GM23338 (cell line): ENCODE results near the gene SYNE1. TPM values are rescaled to one million over a fixed set of nuclear protein-coding genes. Genes with fewer than 3 reads are reported as not detected.

Source experiments
- ATAC-seq: fragments of 200-7000 bp; cut with Tn5 transposase; 3 replicates; pipeline ENCODE4 v1.9.1; 2020
- DNase-seq: peaks from one replicate; pipeline ENCODE4 v3.0.0-alpha.2; 2015; ENCODE audit warnings: low spot score
- H2AFZ ChIP-seq: fragments of 200-600 bp; sonication (generic); 2 replicates; pipeline ENCODE4 v1.8.0; 2016; ENCODE audit warnings: antibody characterized with exemption, mild to moderate bottlenecking, moderate library complexity
- H3F3A ChIP-seq: fragments of 200-600 bp; sonication (generic); replicated peaks from 2 replicates; pipeline ENCODE4 v1.8.0; 2017; ENCODE audit warnings: antibody characterized with exemption, mixed run types, low read depth
- H3K27ac ChIP-seq: fragments of 200-600 bp; sonication (generic); 2 replicates; pipeline ENCODE4 v1.6.1; 2016; ENCODE audit warnings: low read depth
- H3K27me3 ChIP-seq: fragments of 200-600 bp; sonication (generic); 2 replicates; pipeline ENCODE4 v1.8.0; 2016; ENCODE audit warnings: mild to moderate bottlenecking, mixed run types, moderate library complexity; ENCODE audit not compliant: insufficient read depth
- H3K36me3 ChIP-seq: fragments of 200-600 bp; sonication (generic); 2 replicates; pipeline ENCODE4 v1.8.0; 2016; ENCODE audit warnings: mild to moderate bottlenecking; ENCODE audit not compliant: insufficient read depth
- H3K4me1 ChIP-seq: fragments of 200-600 bp; sonication (generic); 2 replicates; pipeline ENCODE4 v1.8.0; 2016; ENCODE audit warnings: mild to moderate bottlenecking, moderate library complexity; ENCODE audit not compliant: insufficient read depth
- H3K4me2 ChIP-seq: fragments of 200-600 bp; sonication (generic); 2 replicates; pipeline ENCODE4 v1.7.1; 2017; ENCODE audit warnings: mixed run types
- H3K4me3 ChIP-seq: fragments of 200-600 bp; sonication (generic); 2 replicates; pipeline ENCODE4 v1.6.1; 2016; ENCODE audit warnings: mixed run types
- H3K79me2 ChIP-seq: fragments of 200-600 bp; sonication (generic); replicated peaks from 2 replicates; pipeline ENCODE4 v1.8.0; 2017; ENCODE audit warnings: mild to moderate bottlenecking; ENCODE audit not compliant: insufficient read depth
- H3K9me2 ChIP-seq: fragments of 200-600 bp; sonication (generic); 2 replicates; pipeline ENCODE4 v1.8.0; 2017; ENCODE audit not compliant: insufficient read depth
- H4K20me1 ChIP-seq: fragments of 200-600 bp; sonication (generic); replicated peaks from 2 replicates; pipeline ENCODE4 v1.8.0; 2017; ENCODE audit warnings: mild to moderate bottlenecking; ENCODE audit not compliant: insufficient read depth
- H3K27ac Mint-ChIP-seq: 2 replicates; pipeline ENCODE4 v1.8.0; 2020; ENCODE audit warnings: inconsistent platforms, mild to moderate bottlenecking, moderate library complexity, mixed read lengths
- H3K27me3 Mint-ChIP-seq: 3 replicates; pipeline ENCODE4 v1.8.0; 2022; ENCODE audit warnings: low read depth, mild to moderate bottlenecking, moderate library complexity, mixed read lengths, inconsistent platforms; ENCODE audit not compliant: insufficient read depth, poor library complexity
- H3K36me3 Mint-ChIP-seq: 3 replicates; pipeline ENCODE4 v1.8.0; 2021; ENCODE audit warnings: low read depth, mild to moderate bottlenecking, inconsistent platforms, moderate library complexity, mixed read lengths
- H3K4me1 Mint-ChIP-seq: 3 replicates; pipeline ENCODE4 v1.8.0; 2020; ENCODE audit warnings: mild to moderate bottlenecking, inconsistent platforms, mixed read lengths
- H3K4me3 Mint-ChIP-seq: 3 replicates; pipeline ENCODE4 v1.8.0; 2021; ENCODE audit warnings: moderate library complexity, mild to moderate bottlenecking, inconsistent platforms, mixed read lengths
- H3K9me3 Mint-ChIP-seq: 3 replicates; pipeline ENCODE4 v1.8.0; 2020; ENCODE audit warnings: moderate library complexity, mild to moderate bottlenecking, inconsistent platforms, mixed read lengths
- EZH2 ChIP-seq: fragments of 200-600 bp; sonication (generic); IDR thresholded peaks from one replicate; pipeline ENCODE4 v1.8.0; 2017; ENCODE audit warnings: antibody characterized with exemption, mild to moderate bottlenecking, low read depth; ENCODE audit not compliant: unreplicated experiment
- JUNB ChIP-seq: IDR thresholded peaks from one replicate; pipeline ENCODE4 v1.6.1; 2016; ENCODE audit warnings: antibody characterized with exemption; ENCODE audit not compliant: unreplicated experiment
- POLR2AphosphoS5 ChIP-seq: IDR thresholded peaks from 2 replicates; pipeline ENCODE4 v1.6.1; 2016; ENCODE audit warnings: antibody characterized with exemption, low read depth
- STAT1 ChIP-seq: IDR thresholded peaks from one replicate; pipeline ENCODE4 v1.6.1; 2016; ENCODE audit warnings: antibody characterized with exemption; ENCODE audit not compliant: unreplicated experiment
- ZNF331 ChIP-seq: fragments of 250-450 bp; sonication (Bioruptor Pico); IDR thresholded peaks from 2 replicates; pipeline ENCODE4 v1.5.0; 2020; ENCODE audit warnings: low read depth, mild to moderate bottlenecking, moderate library complexity
- polyA plus RNA-seq: library from polyadenylated mRNA; unstranded; fragments of >200 nt; fragmentation: Nextera tagmentation; extraction: Ambion mirVana; gene quantifications from 2 replicates; pipeline ENCODE4 v1.2.1, GENCODE V29; 2016
- total RNA-seq: library from RNA; depleted of rRNA; stranded (reverse); fragments of >200 nt; shearing (Covaris generic); gene quantifications from 2 replicates; pipeline ENCODE4 v1.2.3, GENCODE V29; 2014
- TF ChIP-seq, protein P1 (sequence below): fragments of 250-450 bp; sonication (Bioruptor Pico); IDR thresholded peaks from 2 replicates; pipeline ENCODE4 v1.5.0; 2020; ENCODE audit warnings: mild to moderate bottlenecking, moderate library complexity
- TF ChIP-seq, protein P2 (sequence below), 2 experiments: fragments of 200-600 bp in 1 of 2; sonication (generic) in 1 of 2; conservative IDR thresholded peaks; 2 replicates each; pipeline versions ENCODE4 v1.5.1 to v1.6.1; 2016 to 2017; ENCODE audit warnings: antibody characterized with exemption in 2 of 2, low read depth in 2 of 2, mild to moderate bottlenecking in 2 of 2, moderate library complexity in 1 of 2
- TF ChIP-seq, protein P3 (sequence below): IDR thresholded peaks from one replicate; pipeline ENCODE4 v1.6.1; 2018; ENCODE audit warnings: antibody characterized with exemption; ENCODE audit not compliant: unreplicated experiment
- TF ChIP-seq, protein P4 (sequence below): IDR thresholded peaks from 2 replicates; pipeline ENCODE4 v1.6.1; 2016; ENCODE audit warnings: antibody characterized with exemption

The SYNE1 gene
- total and polyA plus RNA-seq, 2 experiments from 2014 or later, result 3.9 to 13.6 TPM

DNA sequence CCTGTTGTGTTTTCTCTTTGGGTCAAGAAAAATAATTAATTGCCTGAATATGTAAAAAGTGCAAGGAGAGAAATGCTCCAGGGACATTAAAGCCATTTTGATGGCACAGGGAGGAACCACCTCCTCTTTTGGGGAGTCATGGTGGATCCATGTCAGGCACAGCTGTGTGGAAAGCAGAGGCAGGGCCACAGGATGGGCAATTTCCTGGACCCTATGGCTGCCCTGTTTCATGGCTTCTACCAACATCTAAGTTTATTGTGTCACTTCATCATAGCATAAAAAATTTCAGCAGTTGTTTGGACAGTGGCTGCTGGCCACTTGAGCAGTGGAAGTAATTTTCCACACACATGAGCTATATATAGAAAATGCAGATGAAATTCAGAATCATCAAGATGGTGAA lies 238.2 kb downstream of the SYNE1 start:
- Histone ChIP-seq H3K4me1 (peaks cover 5% of the 10 kb centered on the region; the same call in 1 of the 2 replicates), H3K4me3 (no peak overlapping the region), H2AFZ (no peak overlapping the region), H3K9me2 (peaks cover 7% of the 10 kb centered on the region; the same call in 1 of the 2 replicates), H3K4me2 (no peak overlapping the region), H3K36me3 (no peaks in the 10 kb centered on the region), H3K27me3 (no peaks in the 10 kb centered on the region), H4K20me1 (no peaks in the 10 kb centered on the region), H3K79me2 (no peaks in the 10 kb centered on the region), H3K27ac (no peak overlapping the region), H3F3A (no peaks in the 10 kb centered on the region)
- Mint-ChIP-seq H3K27ac (no peak overlapping the region), H3K4me1 (peaks cover 7% of the 10 kb centered on the region), H3K9me3 (no peaks in the 10 kb centered on the region), H3K27me3 (peaks cover 2% of the 10 kb centered on the region), H3K36me3 (no peaks in the 10 kb centered on the region), H3K4me3 (no peak overlapping the region)
- ATAC-seq (no peak), DNase-seq (no peak)
- TF ChIP-seq, protein P1, sequence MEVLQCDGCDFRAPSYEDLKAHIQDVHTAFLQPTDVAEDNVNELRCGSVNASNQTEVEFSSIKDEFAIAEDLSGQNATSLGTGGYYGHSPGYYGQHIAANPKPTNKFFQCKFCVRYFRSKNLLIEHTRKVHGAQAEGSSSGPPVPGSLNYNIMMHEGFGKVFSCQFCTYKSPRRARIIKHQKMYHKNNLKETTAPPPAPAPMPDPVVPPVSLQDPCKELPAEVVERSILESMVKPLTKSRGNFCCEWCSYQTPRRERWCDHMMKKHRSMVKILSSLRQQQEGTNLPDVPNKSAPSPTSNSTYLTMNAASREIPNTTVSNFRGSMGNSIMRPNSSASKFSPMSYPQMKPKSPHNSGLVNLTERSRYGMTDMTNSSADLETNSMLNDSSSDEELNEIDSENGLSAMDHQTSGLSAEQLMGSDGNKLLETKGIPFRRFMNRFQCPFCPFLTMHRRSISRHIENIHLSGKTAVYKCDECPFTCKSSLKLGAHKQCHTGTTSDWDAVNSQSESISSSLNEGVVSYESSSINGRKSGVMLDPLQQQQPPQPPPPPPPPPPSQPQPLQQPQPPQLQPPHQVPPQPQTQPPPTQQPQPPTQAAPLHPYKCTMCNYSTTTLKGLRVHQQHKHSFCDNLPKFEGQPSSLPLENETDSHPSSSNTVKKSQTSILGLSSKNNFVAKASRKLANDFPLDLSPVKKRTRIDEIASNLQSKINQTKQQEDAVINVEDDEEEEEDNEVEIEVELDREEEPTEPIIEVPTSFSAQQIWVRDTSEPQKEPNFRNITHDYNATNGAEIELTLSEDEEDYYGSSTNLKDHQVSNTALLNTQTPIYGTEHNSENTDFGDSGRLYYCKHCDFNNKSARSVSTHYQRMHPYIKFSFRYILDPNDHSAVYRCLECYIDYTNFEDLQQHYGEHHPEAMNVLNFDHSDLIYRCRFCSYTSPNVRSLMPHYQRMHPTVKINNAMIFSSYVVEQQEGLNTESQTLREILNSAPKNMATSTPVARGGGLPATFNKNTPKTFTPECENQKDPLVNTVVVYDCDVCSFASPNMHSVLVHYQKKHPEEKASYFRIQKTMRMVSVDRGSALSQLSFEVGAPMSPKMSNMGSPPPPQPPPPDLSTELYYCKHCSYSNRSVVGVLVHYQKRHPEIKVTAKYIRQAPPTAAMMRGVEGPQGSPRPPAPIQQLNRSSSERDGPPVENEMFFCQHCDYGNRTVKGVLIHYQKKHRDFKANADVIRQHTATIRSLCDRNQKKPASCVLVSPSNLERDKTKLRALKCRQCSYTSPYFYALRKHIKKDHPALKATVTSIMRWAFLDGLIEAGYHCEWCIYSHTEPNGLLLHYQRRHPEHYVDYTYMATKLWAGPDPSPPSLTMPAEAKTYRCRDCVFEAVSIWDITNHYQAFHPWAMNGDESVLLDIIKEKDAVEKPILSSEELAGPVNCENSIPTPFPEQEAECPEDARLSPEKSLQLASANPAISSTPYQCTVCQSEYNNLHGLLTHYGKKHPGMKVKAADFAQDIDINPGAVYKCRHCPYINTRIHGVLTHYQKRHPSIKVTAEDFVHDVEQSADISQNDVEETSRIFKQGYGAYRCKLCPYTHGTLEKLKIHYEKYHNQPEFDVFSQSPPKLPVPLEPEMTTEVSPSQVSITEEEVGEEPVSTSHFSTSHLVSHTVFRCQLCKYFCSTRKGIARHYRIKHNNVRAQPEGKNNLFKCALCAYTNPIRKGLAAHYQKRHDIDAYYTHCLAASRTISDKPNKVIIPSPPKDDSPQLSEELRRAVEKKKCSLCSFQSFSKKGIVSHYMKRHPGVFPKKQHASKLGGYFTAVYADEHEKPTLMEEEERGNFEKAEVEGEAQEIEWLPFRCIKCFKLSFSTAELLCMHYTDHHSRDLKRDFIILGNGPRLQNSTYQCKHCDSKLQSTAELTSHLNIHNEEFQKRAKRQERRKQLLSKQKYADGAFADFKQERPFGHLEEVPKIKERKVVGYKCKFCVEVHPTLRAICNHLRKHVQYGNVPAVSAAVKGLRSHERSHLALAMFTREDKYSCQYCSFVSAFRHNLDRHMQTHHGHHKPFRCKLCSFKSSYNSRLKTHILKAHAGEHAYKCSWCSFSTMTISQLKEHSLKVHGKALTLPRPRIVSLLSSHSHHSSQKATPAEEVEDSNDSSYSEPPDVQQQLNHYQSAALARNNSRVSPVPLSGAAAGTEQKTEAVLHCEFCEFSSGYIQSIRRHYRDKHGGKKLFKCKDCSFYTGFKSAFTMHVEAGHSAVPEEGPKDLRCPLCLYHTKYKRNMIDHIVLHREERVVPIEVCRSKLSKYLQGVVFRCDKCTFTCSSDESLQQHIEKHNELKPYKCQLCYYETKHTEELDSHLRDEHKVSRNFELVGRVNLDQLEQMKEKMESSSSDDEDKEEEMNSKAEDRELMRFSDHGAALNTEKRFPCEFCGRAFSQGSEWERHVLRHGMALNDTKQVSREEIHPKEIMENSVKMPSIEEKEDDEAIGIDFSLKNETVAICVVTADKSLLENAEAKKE (CRISPR knock-in tag), result no peak
- TF ChIP-seq POLR2AphosphoS5 (no peak), EZH2 (no peak), ZNF331 (CRISPR knock-in tag) (no peak), JUNB (no peak), STAT1 (no peak)
- TF ChIP-seq, protein P2, sequence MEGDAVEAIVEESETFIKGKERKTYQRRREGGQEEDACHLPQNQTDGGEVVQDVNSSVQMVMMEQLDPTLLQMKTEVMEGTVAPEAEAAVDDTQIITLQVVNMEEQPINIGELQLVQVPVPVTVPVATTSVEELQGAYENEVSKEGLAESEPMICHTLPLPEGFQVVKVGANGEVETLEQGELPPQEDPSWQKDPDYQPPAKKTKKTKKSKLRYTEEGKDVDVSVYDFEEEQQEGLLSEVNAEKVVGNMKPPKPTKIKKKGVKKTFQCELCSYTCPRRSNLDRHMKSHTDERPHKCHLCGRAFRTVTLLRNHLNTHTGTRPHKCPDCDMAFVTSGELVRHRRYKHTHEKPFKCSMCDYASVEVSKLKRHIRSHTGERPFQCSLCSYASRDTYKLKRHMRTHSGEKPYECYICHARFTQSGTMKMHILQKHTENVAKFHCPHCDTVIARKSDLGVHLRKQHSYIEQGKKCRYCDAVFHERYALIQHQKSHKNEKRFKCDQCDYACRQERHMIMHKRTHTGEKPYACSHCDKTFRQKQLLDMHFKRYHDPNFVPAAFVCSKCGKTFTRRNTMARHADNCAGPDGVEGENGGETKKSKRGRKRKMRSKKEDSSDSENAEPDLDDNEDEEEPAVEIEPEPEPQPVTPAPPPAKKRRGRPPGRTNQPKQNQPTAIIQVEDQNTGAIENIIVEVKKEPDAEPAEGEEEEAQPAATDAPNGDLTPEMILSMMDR (conservative IDR thresholded peaks at IDR 0.05; ENCODE audit: low read depth in 2 of 2), result no peak
- TF ChIP-seq, protein P3, sequence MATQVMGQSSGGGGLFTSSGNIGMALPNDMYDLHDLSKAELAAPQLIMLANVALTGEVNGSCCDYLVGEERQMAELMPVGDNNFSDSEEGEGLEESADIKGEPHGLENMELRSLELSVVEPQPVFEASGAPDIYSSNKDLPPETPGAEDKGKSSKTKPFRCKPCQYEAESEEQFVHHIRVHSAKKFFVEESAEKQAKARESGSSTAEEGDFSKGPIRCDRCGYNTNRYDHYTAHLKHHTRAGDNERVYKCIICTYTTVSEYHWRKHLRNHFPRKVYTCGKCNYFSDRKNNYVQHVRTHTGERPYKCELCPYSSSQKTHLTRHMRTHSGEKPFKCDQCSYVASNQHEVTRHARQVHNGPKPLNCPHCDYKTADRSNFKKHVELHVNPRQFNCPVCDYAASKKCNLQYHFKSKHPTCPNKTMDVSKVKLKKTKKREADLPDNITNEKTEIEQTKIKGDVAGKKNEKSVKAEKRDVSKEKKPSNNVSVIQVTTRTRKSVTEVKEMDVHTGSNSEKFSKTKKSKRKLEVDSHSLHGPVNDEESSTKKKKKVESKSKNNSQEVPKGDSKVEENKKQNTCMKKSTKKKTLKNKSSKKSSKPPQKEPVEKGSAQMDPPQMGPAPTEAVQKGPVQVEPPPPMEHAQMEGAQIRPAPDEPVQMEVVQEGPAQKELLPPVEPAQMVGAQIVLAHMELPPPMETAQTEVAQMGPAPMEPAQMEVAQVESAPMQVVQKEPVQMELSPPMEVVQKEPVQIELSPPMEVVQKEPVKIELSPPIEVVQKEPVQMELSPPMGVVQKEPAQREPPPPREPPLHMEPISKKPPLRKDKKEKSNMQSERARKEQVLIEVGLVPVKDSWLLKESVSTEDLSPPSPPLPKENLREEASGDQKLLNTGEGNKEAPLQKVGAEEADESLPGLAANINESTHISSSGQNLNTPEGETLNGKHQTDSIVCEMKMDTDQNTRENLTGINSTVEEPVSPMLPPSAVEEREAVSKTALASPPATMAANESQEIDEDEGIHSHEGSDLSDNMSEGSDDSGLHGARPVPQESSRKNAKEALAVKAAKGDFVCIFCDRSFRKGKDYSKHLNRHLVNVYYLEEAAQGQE, result no peak
- TF ChIP-seq, protein P4, sequence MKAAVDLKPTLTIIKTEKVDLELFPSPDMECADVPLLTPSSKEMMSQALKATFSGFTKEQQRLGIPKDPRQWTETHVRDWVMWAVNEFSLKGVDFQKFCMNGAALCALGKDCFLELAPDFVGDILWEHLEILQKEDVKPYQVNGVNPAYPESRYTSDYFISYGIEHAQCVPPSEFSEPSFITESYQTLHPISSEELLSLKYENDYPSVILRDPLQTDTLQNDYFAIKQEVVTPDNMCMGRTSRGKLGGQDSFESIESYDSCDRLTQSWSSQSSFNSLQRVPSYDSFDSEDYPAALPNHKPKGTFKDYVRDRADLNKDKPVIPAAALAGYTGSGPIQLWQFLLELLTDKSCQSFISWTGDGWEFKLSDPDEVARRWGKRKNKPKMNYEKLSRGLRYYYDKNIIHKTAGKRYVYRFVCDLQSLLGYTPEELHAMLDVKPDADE, result no peak
